H9 (cell line): ENCODE measurements around the gene CABLES2. TPM values are rescaled to one million over a fixed set of nuclear protein-coding genes. Genes with fewer than 3 reads are reported as not detected.

ENCODE experiments used
- DNase-seq: peaks from one replicate; pipeline ENCODE4 v3.0.0-alpha.2; 2017
- H2AFZ ChIP-seq: one replicate; pipeline ENCODE4 v1.6.1; 2013; ENCODE audit warnings: mild to moderate bottlenecking, low read length, control low read depth, moderate library complexity
- H2AK5ac ChIP-seq: 2 replicates; pipeline ENCODE4 v1.6.1; 2013; ENCODE audit warnings: low read length, control low read depth, mixed read lengths; ENCODE audit not compliant: insufficient read length
- H2BK120ac ChIP-seq: one replicate; pipeline ENCODE4 v1.6.1; 2013; ENCODE audit warnings: low read depth, mild to moderate bottlenecking, low read length, control low read depth, inconsistent platforms; ENCODE audit not compliant: poor library complexity, severe bottlenecking
- H2BK12ac ChIP-seq: 2 replicates; pipeline ENCODE4 v1.6.1; 2013; ENCODE audit warnings: low read length, control low read depth, mixed read lengths, low read depth; ENCODE audit not compliant: insufficient read length
- H2BK15ac ChIP-seq: 2 replicates; pipeline ENCODE4 v1.6.1; 2013; ENCODE audit warnings: low read depth, low read length, control low read depth
- H2BK20ac ChIP-seq: one replicate; pipeline ENCODE4 v1.6.1; 2013; ENCODE audit warnings: low read depth, mild to moderate bottlenecking, low read length, control low read depth, inconsistent platforms; ENCODE audit not compliant: poor library complexity, severe bottlenecking
- H2BK5ac ChIP-seq: 2 replicates; pipeline ENCODE4 v1.6.1; 2013; ENCODE audit warnings: low read length, control low read depth, mixed read lengths; ENCODE audit not compliant: insufficient read length
- H3K14ac ChIP-seq: 2 replicates; pipeline ENCODE4 v1.6.1; 2013; ENCODE audit warnings: low read length, control low read depth; ENCODE audit not compliant: insufficient read depth
- H3K18ac ChIP-seq: 2 replicates; pipeline ENCODE4 v1.6.1; 2013; ENCODE audit warnings: low read depth, mild to moderate bottlenecking, mixed read lengths, low read length, control low read depth; ENCODE audit not compliant: insufficient read length
- H3K23ac ChIP-seq: 2 replicates; pipeline ENCODE4 v1.6.1; 2013; ENCODE audit warnings: low read length, control low read depth, mixed read lengths, low read depth; ENCODE audit not compliant: insufficient read length
- H3K23me2 ChIP-seq: 2 replicates; pipeline ENCODE4 v1.6.1; 2013; ENCODE audit warnings: low read depth, mild to moderate bottlenecking, mixed read lengths, low read length, control low read depth; ENCODE audit not compliant: insufficient read length, poor library complexity, severe bottlenecking
- H3K27ac ChIP-seq: 2 replicates; pipeline ENCODE4 v1.5.1; 2013; ENCODE audit warnings: low read length, control low read depth, mixed read lengths, low read depth; ENCODE audit not compliant: insufficient read length
- H3K27me3 ChIP-seq: 2 replicates; pipeline ENCODE4 v1.6.1; 2013; ENCODE audit warnings: low read length, control low read depth, inconsistent platforms; ENCODE audit not compliant: insufficient read depth
- H3K4ac ChIP-seq: 2 replicates; pipeline ENCODE4 v1.6.1; 2013; ENCODE audit warnings: low read depth, mild to moderate bottlenecking, control low read depth, inconsistent platforms, low read length, moderate library complexity
- H3K4me1 ChIP-seq: 2 replicates; pipeline ENCODE4 v1.6.1; 2013; ENCODE audit warnings: low read length, control low read depth, inconsistent platforms; ENCODE audit not compliant: insufficient read depth
- H3K4me2 ChIP-seq: 2 replicates; pipeline ENCODE4 v1.6.1; 2013; ENCODE audit warnings: low read length, control low read depth, mixed read lengths; ENCODE audit not compliant: insufficient read length, insufficient read depth
- H3K56ac ChIP-seq: 2 replicates; pipeline ENCODE4 v1.6.1; 2013; ENCODE audit warnings: low read depth, mild to moderate bottlenecking, mixed read lengths, low read length, control low read depth; ENCODE audit not compliant: insufficient read length
- H3K79me1 ChIP-seq: 2 replicates; pipeline ENCODE4 v1.6.1; 2013; ENCODE audit warnings: low read depth, mild to moderate bottlenecking, moderate library complexity, low read length, control low read depth, inconsistent platforms; ENCODE audit not compliant: insufficient read depth, poor library complexity, severe bottlenecking
- H3K79me2 ChIP-seq: 2 replicates; pipeline ENCODE4 v1.6.1; 2013; ENCODE audit warnings: low read length, control low read depth, inconsistent platforms; ENCODE audit not compliant: insufficient read depth
- H3K9ac ChIP-seq: 2 replicates; pipeline ENCODE4 v1.6.1; 2013; ENCODE audit warnings: low read length, control low read depth, mixed read lengths; ENCODE audit not compliant: insufficient read length; ENCODE audit errors: extremely low read depth
- H3K9me3 ChIP-seq: one replicate; pipeline ENCODE4 v1.6.1; 2013; ENCODE audit warnings: low read depth, low read length, inconsistent platforms; ENCODE audit not compliant: control insufficient read depth
- H3T11ph ChIP-seq: one replicate; pipeline ENCODE4 v1.6.1; 2013; ENCODE audit warnings: mild to moderate bottlenecking, low read length, control low read depth, inconsistent platforms
- H4K20me1 ChIP-seq: one replicate; pipeline ENCODE4 v1.6.1; 2013; ENCODE audit not compliant: control insufficient read depth, insufficient read length, insufficient read depth
- H4K5ac ChIP-seq: 2 replicates; pipeline ENCODE4 v1.6.1; 2013; ENCODE audit warnings: low read depth, mild to moderate bottlenecking, mixed read lengths, low read length, control low read depth; ENCODE audit not compliant: insufficient read length
- H4K8ac ChIP-seq: replicated peaks from 2 replicates; pipeline ENCODE4 v1.6.1; 2013; ENCODE audit warnings: low read length, control low read depth, mixed read lengths, low read depth; ENCODE audit not compliant: insufficient read length
- H4K91ac ChIP-seq: 2 replicates; pipeline ENCODE4 v1.6.1; 2013; ENCODE audit warnings: low read depth, mild to moderate bottlenecking, moderate library complexity, mixed read lengths, low read length, control low read depth; ENCODE audit not compliant: insufficient read length
- H3K27ac Mint-ChIP-seq, 3 experiments: 2 replicates in 2 of 3; 3 replicates in 1 of 3; pipeline ENCODE4 v1.8.0; 2020 to 2021; ENCODE audit warnings: mixed read lengths in 3 of 3, mild to moderate bottlenecking in 1 of 3, moderate library complexity in 1 of 3
- H3K27me3 Mint-ChIP-seq: 2 replicates; pipeline ENCODE4 v1.8.0; 2021; ENCODE audit warnings: low read depth, mild to moderate bottlenecking, moderate library complexity, mixed read lengths
- H3K36me3 Mint-ChIP-seq, 3 experiments: 2 replicates in 2 of 3; 3 replicates in 1 of 3; pipeline ENCODE4 v1.8.0; 2020 to 2021; ENCODE audit warnings: low read depth in 3 of 3, mixed read lengths in 3 of 3; ENCODE audit not compliant: insufficient read depth in 1 of 3
- H3K4me1 Mint-ChIP-seq, 2 experiments: 2 replicates each; pipeline ENCODE4 v1.8.0; 2020; ENCODE audit warnings: mixed read lengths in 2 of 2
- H3K4me3 Mint-ChIP-seq, 2 experiments: 2 replicates in 1 of 2; 3 replicates in 1 of 2; pipeline ENCODE4 v1.8.0; 2020 to 2021; ENCODE audit warnings: mild to moderate bottlenecking in 2 of 2, mixed read lengths in 2 of 2, moderate library complexity in 1 of 2
- H3K9me3 Mint-ChIP-seq, 2 experiments: 2 replicates in 1 of 2; 3 replicates in 1 of 2; pipeline ENCODE4 v1.8.0; 2020; ENCODE audit warnings: mild to moderate bottlenecking in 2 of 2, mixed read lengths in 2 of 2, moderate library complexity in 1 of 2
- WGBS: extraction: QIAGEN DNeasy Blood & Tissue Kit; methylation state at CpG from one replicate; pipeline ENCODE4 v1.1.7; 2013; ENCODE audit warnings: missing lambda C conversion rate, low lambda C conversion rate, mixed read lengths; ENCODE audit not compliant: insufficient read length; ENCODE audit errors: extremely low coverage; 5-methylcytosine and 5-hydroxymethylcytosine counted together
- total RNA-seq: library from RNA; stranded (reverse); gene quantifications from 2 replicates; pipeline ENCODE4 v1.2.1, GENCODE V29; 2021
- TF ChIP-seq, protein P1 (sequence below): fragments of 200-600 bp; sonication (generic); conservative IDR thresholded peaks from 3 replicates; pipeline ENCODE4 v1.8.0; 2021; ENCODE audit warnings: antibody characterized with exemption, mild to moderate bottlenecking

The CABLES2 gene
- total RNA-seq, 1 experiment from 2014 or later: 10.8 TPM

DNA sequence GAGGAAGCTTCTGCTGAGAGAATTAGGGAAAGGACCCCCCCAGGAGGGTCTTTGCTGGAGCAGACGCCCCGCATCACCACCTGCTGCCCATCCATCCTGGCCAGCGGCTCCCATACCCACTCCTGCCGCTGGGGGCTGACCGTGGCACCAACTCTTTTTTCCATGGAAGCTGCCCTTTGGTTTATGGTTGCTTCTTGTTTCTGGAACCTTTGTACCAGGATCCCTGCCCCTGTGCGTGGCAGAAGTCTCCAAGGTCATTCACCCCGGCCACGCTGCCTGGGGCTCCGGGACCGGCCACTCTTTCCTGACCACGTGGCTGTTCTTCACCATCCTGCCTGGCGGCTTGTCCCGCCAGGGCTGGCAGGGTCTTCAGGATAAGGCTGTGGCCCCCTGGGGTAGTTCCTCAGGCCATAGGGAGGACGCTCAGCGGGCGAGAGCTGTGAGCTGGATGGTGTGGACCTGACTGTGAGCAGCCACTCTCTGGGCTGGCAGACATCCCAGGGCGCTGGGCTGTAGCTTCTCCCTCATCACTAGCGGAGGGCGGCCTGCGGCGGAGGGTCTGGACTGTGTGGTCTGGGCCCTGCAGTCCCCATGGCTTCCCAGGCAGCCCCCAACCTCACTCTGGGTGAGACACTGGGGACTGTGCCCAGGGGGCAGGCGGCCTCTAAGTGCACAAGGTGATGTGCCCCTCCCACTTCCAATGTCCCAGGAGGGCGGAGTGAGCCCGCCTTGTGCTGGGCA, 43.0 kb upstream of the CABLES2 start:
- Histone ChIP-seq H3K4me2 (no peak overlapping the region), H2AFZ (no peak overlapping the region), H3K9ac (no peak overlapping the region), H3K27me3 (no peaks in the 10 kb centered on the region), H3K4me1 (no peaks in the 10 kb centered on the region), H3K27ac (no peak overlapping the region), H3K14ac (no peak overlapping the region), H2BK20ac (no peak overlapping the region), H4K5ac (no peak overlapping the region), H3K79me2 (no peaks in the 10 kb centered on the region), H4K20me1 (no peaks in the 10 kb centered on the region), H3K23me2 (no peaks in the 10 kb centered on the region), H2BK5ac (no peak overlapping the region), H2BK15ac (no peak overlapping the region), H3K4ac (no peak overlapping the region), H3K23ac (no peak overlapping the region), H3K9me3 (no peaks in the 10 kb centered on the region), H3K18ac (no peak overlapping the region), H2BK12ac (no peak overlapping the region), H3K79me1 (no peaks in the 10 kb centered on the region), H4K91ac (no peak overlapping the region), H2BK120ac (no peak overlapping the region), H3T11ph (no peak overlapping the region), H4K8ac (no peak overlapping the region), H2AK5ac (no peak overlapping the region), H3K56ac (no peak overlapping the region)
- WGBS: no CpG with 5 or more reads among the region's 24 CpGs
- Mint-ChIP-seq H3K4me1 (peaks cover 0 to 10% of the 10 kb centered on the region in 2 experiments; a peak in 2 of 4 replicates), H3K27me3 (peaks cover 12% of the 10 kb centered on the region), H3K36me3 (no peaks in the 10 kb centered on the region), H3K9me3 (no peaks in the 10 kb centered on the region), H3K4me3 (no peak overlapping the region), H3K27ac (no peak overlapping the region)
- TF ChIP-seq, protein P1, sequence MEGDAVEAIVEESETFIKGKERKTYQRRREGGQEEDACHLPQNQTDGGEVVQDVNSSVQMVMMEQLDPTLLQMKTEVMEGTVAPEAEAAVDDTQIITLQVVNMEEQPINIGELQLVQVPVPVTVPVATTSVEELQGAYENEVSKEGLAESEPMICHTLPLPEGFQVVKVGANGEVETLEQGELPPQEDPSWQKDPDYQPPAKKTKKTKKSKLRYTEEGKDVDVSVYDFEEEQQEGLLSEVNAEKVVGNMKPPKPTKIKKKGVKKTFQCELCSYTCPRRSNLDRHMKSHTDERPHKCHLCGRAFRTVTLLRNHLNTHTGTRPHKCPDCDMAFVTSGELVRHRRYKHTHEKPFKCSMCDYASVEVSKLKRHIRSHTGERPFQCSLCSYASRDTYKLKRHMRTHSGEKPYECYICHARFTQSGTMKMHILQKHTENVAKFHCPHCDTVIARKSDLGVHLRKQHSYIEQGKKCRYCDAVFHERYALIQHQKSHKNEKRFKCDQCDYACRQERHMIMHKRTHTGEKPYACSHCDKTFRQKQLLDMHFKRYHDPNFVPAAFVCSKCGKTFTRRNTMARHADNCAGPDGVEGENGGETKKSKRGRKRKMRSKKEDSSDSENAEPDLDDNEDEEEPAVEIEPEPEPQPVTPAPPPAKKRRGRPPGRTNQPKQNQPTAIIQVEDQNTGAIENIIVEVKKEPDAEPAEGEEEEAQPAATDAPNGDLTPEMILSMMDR: peak; percentile 30
- DNase-seq: no peak
